ENCODE measurements around the gene GCFC2.

Gene GCFC2

DNA sequence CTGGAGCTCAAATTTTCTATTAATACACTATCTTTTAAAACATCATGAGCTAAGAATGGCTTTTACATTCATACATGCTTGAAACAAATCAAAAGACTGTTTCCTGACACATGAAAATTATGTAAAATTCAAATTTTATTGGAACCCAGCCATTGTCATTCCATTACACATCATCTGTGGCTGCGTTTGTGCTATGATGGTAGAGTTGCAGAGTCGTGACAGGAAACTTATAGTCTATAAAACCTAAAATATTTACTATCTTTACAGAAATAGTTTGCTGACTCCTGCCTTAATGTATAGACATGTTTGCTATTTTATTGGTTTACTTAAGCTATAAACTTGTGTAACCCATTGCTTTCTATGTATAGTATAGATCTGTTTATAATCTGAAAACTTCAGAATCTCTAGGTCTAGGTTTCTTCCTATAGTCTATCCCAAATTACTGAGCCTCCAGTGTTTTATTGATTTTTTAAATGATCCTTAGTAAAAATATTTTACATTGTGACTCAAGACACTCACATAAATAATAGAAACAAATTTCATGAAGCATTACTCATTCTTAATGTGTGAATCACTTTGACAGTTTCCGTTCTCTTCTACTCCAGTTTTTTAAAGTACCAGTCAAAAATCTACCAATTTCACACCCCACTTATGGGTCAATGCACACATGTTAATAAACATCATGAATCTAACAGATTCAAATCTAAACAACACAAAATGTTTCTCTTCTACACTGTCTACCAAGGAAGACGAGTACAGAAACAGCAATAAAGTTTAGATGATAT is 90.6 kb downstream of the GCFC2 start:
- no peaks in the 10 kb centered on the region for H3K9me3 ChIP-seq (ENCODE audit: control insufficient read depth, low read length)
- H3K4me1 ChIP-seq (ENCODE audit: control insufficient read depth, insufficient read depth, low read length): no peaks in the 10 kb centered on the region
- no peaks in the 10 kb centered on the region for H3K27me3 ChIP-seq (ENCODE audit: control insufficient read depth, insufficient read depth, low read length)
- H3K9ac ChIP-seq (ENCODE audit: low read length): no peak overlapping the region
- no peaks in the 10 kb centered on the region for H3K36me3 ChIP-seq (ENCODE audit: control insufficient read depth, insufficient read depth, low read length)
- H3K4me3 ChIP-seq (ENCODE audit: low read length): no peak overlapping the region

DNA sequence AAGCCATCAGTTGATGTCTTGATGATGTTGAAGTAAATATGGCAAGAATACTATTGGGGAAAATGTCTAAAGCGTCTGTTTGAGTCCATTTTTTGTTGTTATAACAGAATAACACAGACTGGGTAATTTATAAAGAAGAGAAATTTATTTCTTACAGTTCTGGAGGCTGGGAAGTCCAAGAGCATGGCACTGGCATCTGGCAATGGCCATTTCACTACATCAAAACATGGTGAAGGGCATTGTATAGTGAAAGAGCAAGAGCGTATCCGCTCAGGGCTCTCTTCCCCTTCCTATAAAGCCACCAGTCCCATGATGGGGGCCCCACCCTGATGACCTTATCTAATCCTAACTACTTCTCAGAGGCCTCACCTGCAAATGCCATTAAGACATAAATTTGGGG is 93.8 kb downstream of the GCFC2 start:
- H3K27me3 ChIP-seq (ENCODE audit: control insufficient read depth, insufficient read depth, low read length): no peaks in the 10 kb centered on the region
- no peaks in the 10 kb centered on the region for H3K4me1 ChIP-seq (ENCODE audit: control insufficient read depth, insufficient read depth, low read length)
- no peak overlapping the region for H3K9ac ChIP-seq (ENCODE audit: low read length)
- H3K9me3 ChIP-seq (ENCODE audit: control insufficient read depth, low read length): no peaks in the 10 kb centered on the region
- no peaks in the 10 kb centered on the region for H3K36me3 ChIP-seq (ENCODE audit: control insufficient read depth, insufficient read depth, low read length)
- H3K4me3 ChIP-seq (ENCODE audit: low read length): no peak overlapping the region

DNA sequence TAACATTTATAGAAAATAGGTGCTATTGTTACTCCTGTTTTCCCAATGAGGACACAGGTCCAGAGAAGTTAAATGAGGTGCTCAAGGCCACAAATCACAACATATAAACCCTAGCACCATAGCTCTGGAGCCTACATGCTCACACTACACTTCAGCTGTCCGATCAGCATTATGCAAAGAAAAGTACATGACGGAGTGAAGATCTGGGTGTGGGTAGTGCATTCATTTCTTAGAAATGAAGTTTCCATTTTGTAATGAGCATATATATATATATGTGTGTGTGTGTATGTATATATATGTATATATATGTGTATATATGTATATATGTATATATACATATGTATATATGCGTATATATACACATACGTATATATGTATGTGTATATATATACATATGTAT is 94.3 kb downstream of the GCFC2 start:
- no peaks in the 10 kb centered on the region for H3K4me1 ChIP-seq (ENCODE audit: control insufficient read depth, insufficient read depth, low read length)
- H3K27me3 ChIP-seq (ENCODE audit: control insufficient read depth, insufficient read depth, low read length): no peaks in the 10 kb centered on the region
- H3K4me3 ChIP-seq (ENCODE audit: low read length): no peak overlapping the region
- no peak overlapping the region for H3K9ac ChIP-seq (ENCODE audit: low read length)
- H3K36me3 ChIP-seq (ENCODE audit: control insufficient read depth, insufficient read depth, low read length): no peaks in the 10 kb centered on the region
- H3K9me3 ChIP-seq (ENCODE audit: control insufficient read depth, low read length): no peaks in the 10 kb centered on the region

- H3K4me1 ChIP-seq (ENCODE audit: control insufficient read depth, insufficient read depth, low read length): no peaks in the 10 kb centered on the region
- H3K9me3 ChIP-seq (ENCODE audit: control insufficient read depth, low read length): no peaks in the 10 kb centered on the region
- H3K36me3 ChIP-seq (ENCODE audit: control insufficient read depth, insufficient read depth, low read length): no peaks in the 10 kb centered on the region
- no peak overlapping the region for H3K9ac ChIP-seq (ENCODE audit: low read length)
- peaks cover 13% of the 10 kb centered on the region for H3K27me3 ChIP-seq (ENCODE audit: control insufficient read depth, insufficient read depth, low read length)
- no peak overlapping the region for H3K4me3 ChIP-seq (ENCODE audit: low read length)
Observed at GRCh38 chr2:75614162-75614651, 96.5 kb downstream of the GCFC2 start.

DNA sequence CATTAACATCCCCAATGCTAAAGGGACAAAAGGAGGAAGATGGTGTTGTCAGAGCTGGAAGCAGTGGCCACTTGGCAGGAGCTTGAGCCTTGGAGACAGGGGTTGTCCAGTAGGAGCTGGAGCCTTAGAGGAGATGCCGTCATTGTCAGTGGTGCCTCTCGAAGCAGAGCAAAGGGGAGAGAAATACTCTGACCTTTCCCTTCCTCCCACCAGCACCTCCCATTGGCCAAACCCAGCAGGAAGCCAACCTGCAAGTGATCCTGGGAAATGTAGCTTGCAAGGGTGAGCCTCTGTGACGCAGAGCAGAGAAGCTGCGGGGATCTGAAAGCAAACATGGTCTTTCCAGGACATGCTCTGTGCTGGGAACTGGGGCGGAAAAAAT is 97.9 kb downstream of the GCFC2 start:
- Histone ChIP-seq H3K4me3 (ENCODE audit: low read length) (no peak overlapping the region), H3K27me3 (ENCODE audit: control insufficient read depth, insufficient read depth, low read length) (peaks cover 24% of the 10 kb centered on the region), H3K4me1 (ENCODE audit: control insufficient read depth, insufficient read depth, low read length) (no peaks in the 10 kb centered on the region), H3K9me3 (ENCODE audit: control insufficient read depth, low read length) (no peaks in the 10 kb centered on the region), H3K36me3 (ENCODE audit: control insufficient read depth, insufficient read depth, low read length) (no peaks in the 10 kb centered on the region), H3K9ac (ENCODE audit: low read length) (no peak overlapping the region)
